Jurkat, Clone E6-1 (cell line): ENCODE results near the gene BTD.
"Not testable (repeated sequence)": the region's sequence is repeated elsewhere in the genome, so short reads cannot be mapped to it uniquely, and the experiment has no call there.

Experiments
- DNase-seq: peaks from one replicate; pipeline ENCODE4 v3.0.0-alpha.2; 2011; ENCODE audit warnings: low read depth, low spot score
- H3K4me3 ChIP-seq: 2 replicates; pipeline ENCODE4 v1.5.1; 2011; ENCODE audit warnings: mild to moderate bottlenecking, low read length, control low read depth, moderate library complexity

The BTD gene

DNA sequence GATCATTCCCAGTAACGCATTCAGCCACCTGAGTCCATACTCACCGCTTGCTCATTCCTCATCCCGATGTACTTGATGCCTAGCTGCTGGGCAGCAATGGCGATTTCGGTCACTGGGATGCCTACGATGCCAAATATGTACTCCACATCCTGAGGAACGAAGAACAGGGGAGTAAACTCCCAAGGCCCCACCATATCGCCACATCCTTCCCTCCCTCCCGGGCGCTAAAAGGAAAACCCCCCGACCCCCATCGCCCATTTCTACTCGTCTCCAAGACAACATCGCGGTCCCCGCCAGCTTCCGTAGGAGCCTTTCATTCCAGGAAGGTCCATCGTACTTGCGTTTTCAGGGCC, 523 bp upstream of the BTD start:
- no peak for DNase-seq
- H3K4me3 ChIP-seq: peak overlapping the region; percentile 97

DNA sequence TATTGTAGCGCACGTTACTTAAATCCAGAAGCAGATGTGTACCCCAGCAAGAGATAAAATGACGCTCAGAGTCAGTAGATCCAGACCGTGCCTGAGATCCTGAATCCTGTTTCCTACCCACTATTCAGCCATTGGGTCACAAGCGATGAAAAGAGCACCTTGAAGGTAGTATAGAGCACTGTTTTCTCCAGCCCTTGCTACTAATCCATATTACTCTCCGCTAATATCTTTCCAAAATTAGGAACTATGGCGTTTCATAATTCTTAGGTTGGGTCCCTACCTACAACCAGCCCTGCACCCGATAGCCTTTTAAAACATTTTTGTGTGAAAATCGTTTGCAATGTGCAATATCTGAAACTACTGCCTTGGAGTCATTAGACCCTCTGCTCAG, 596 bp downstream of the BTD start:
- no peak for DNase-seq
- peak overlapping the region; percentile 97 for H3K4me3 ChIP-seq

DNA sequence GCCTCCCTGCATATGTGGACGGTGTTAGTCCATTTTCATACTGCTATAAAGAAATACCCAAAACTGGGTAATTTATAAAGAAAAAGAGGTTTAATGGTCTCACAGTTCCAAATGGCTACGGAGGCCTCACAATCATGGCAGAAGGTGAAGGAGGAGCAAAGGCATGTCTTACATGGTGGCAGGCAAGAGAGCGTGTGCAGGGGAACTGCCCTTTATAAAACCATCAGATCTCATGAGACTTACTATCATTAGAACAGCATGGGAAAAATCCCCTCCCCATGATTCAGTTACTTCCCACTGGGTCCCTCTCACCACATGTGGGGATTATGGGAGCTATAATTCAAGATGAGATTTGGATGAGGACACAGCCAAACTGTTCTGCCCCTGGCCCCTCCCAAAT, 1.3 kb downstream of the BTD start:
- peak overlapping the region; percentile 97 for H3K4me3 ChIP-seq
- DNase-seq: not testable (repeated sequence)

DNA sequence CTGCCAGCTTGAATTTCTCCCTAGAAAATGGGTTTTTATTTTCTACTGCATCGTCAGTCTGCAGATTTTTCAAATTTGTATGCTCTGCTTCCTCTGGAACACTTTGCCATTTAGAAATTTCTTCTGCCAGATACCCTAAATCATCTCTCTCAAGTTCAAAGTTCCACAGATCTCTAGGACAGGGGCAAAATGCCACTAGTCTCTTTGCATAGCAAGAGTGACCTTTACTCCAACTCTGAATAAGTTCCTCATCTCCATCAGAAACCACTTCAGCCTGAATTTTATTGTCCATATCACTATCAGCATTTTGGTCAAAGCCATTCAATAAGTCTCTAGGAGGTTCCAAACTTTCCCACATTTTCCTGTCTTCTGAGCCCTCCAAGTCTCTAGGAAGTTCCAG, 3.0 kb downstream of the BTD start:
- not testable (repeated sequence) for H3K4me3 ChIP-seq, DNase-seq

DNA sequence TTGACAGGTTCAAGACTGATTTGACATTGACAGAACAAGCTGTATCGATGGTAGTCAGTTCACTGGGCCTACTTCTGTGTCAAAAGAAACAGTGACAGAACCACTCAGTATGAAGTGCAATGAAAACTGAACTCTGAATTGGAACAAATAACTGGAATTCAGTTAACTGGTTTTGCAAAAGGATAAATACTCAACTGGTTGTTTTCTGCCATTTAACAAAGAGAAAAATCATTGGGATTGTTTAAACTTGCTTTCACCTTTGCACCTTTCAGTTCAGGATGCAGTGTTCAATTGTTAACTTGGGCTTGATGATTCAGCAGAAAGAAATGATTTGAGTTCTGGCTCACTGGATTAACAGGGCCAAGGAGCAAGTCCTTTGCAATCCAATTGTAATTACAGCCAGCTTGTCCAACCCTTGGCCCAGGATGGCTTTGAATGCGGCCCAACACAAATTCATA, 4.9 kb downstream of the BTD start:
- no peak for DNase-seq

DNA sequence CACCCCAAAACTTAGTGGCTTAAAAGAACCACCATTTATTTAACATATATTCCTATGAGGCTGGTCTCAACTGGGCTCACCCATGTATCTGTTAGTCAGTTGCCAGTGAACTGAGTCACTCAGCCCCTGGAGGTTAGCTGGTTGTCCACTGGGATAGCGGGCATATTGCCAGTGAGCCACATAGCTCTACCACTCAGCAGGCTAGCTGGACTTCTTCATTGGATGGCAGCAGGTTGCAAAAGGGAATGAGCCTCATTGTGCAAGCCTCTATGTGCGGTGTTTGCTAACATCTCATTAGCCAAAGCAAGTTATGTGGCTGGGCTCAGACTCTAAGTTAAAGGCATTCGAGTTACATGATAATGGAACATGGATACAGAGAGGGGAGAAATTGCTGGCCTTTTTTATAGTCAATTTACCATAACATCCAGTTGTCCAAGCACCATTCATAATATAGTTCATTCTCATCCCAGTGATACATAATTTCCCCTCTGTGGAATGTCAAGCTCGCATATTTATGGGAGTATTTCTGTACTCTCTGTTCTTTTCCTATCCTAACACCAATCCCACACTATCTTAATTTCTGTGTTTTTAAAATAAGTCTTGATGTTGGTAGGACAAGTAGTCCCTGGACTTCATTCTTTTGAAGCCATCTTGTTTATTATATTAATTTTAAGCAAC, 8.7 kb downstream of the BTD start:
- DNase-seq: no peak

More for the DNA sequence above, 4.9 kb downstream of the BTD start:
- H3K4me3 ChIP-seq: no peak overlapping the region

DNA sequence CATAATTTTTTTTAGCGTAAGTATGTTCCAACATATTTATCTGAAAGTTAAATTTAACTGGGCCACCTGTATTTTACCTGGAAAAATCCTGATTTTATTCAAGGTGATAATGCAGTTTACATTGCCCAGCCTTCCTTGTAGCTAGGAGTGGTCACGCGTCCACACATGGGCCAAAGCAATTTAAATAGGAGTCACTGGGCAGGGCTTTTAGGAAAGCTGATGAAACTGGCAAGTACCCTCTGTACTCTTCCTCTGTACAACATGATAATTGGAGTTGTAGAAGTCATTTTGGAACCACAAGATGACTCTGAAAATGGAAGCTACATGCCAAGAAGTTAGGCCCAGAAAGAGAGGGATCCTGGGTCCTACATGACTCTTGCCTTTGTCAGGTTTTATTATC, 9.5 kb downstream of the BTD start:
- no peak overlapping the region for H3K4me3 ChIP-seq
- no peak for DNase-seq

More for the DNA sequence above, 8.7 kb downstream of the BTD start:
- no peak overlapping the region for H3K4me3 ChIP-seq

DNA sequence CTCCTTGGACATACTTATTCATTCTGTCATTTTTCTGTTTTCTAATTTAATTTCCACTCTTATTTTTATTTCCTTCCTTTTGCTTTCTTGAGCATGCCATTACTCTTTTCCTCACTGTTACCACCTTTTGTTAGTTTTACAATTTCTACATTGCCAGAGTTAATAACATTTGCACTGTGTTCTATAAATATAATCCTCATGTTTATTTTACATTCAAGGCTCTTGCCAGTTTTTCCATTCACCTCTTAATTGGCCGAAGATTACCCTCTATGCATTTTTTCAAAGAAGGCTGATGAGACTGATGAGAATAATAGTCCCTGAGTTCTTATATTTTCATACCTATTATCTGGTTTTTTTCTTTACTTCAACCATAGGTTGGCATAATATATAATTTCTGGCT, 10.5 kb downstream of the BTD start:
- no peak overlapping the region for H3K4me3 ChIP-seq
- DNase-seq: no peak

DNA sequence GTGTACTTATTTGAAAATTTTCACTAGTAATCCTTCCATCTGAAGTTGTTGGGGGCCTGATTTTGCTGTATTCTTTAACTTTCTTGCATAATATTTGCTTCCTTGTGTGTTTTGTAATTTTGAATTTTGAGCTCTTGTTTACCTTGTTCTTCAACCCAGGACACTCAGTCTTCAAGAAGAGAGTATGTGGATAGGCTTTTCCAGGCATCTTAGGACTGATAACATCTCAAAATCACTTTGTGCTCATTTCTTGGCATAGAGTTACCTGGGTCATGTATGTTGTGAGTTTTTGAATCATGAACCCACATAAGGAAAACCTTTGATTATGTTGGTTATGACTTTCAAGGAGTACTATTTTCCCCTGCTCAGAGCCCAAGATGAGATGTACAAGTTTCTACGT, 13.4 kb downstream of the BTD start:
- DNase-seq: no peak

DNA sequence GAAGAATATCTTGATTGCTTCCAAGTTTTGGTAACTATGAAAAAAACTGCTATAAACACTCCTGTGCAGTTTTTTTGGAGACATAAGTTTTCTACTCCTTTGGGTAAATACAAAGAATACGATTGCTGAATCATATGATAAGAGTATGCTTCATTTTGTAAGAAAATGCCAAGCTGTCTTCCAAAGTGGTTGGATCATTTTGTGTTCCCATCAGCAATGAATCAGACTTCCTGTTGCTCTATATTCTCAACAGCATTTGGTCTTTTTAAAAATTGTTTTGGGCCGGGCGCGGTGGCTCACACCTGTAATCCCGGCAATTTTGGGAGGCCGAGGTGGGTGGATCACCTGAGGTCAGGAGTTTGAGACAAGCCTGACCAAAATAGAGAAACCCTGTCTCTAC, 14.5 kb downstream of the BTD start:
- DNase-seq: no peak

More for the DNA sequence above, 13.4 kb downstream of the BTD start:
- no peak overlapping the region for H3K4me3 ChIP-seq

DNA sequence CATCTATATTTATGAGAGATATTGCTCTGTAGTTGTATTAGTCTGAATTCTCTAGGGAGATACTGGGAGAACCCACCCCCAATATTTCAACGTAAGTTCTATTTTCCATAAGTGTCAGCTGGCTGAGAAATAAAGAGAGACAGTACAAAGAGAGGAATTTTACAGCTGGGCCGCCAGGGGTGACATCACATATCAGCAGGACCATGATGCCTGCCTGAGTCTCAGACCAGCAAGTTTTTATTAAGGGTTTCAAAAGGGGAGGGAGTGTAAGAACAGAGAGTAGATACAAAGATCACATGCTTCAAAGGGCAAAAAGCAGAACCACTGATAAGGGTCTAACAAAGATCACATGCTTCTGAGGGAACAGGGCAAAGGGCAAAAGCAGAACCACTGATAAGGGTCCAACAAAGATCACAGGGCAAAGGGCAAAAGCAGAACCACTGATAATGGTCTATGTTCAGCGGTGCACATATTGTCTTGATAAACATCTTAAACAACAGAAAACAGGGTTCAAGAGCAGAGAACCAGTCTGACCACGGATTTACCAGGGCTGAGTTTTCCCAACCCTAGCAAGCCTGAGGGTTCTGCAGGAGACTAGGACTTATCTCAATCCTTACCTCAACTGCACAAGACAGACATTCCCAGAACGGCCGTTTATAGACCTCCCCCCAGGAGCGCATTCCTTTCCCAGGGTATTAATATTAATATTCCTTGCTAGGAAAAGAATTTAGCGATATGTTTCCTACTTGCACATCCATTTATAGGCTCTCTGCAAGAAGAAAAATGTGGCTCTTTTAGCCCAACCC, 18.3 kb downstream of the BTD start:
- not testable (repeated sequence) for H3K4me3 ChIP-seq, DNase-seq

More for the DNA sequence above, 14.5 kb downstream of the BTD start:
- H3K4me3 ChIP-seq: no peak overlapping the region

DNA sequence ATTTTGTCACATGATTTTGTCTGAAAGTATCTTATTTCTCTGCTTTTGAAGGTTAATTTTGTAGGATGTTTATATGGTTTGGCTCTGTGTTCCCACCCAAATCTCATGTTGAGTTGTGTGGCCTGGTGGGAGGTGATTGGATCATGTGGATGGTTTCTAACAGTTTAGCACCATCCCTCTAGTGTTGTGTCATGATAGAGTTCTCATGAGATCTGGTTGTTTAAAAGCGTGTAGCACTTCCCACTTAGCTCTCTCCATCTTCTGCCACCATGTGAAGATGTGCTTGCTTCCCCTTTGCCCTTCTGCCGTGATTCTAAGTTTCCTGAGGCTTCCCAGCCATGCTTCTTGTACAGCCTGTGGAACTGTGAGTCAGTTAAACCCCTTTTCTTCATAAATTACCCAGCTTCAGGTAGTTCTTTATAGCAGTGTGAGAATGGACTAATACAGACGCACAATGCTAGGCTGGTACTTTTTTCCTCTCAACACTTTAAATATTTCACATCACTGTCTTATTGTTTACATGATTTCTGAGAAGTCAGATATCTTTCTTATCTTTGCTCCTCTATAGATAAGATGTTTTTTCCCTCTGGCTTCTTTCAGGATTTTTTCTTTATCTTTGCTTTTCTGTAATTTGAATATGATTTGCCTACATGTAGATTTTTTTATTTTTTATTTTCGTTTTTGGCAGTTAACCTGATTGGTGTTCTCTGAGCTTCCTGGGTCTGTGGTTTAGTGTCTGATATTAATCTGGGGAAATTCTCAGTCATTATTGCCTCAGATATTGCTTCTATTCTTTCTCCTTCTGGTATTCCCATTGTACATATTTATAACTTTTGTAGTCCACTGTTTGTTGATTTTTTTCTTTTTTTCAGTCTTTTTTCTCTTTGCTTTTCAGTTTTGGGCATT, 22.2 kb downstream of the BTD start:
- no peak overlapping the region for H3K4me3 ChIP-seq
- DNase-seq: no peak

DNA sequence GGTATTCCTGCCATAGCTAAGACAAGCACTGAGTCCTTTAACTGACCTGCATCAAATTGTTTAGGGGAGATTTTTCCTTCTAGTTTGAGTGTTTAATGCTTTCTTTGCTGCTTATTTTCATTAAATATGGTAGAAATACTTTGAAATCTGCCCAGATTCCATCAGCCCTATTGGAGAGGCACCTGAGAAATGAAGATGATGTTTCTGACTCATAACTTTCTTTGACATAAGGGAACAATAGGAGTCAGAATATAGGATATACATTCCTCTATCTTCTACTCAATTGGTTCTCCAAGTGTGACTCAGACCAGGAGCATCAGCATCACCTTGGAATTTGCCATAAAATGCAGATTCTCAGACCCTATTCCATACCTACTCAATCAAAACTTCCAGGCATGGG, 27.4 kb downstream of the BTD start:
- no peak overlapping the region for H3K4me3 ChIP-seq
- DNase-seq: no peak

DNA sequence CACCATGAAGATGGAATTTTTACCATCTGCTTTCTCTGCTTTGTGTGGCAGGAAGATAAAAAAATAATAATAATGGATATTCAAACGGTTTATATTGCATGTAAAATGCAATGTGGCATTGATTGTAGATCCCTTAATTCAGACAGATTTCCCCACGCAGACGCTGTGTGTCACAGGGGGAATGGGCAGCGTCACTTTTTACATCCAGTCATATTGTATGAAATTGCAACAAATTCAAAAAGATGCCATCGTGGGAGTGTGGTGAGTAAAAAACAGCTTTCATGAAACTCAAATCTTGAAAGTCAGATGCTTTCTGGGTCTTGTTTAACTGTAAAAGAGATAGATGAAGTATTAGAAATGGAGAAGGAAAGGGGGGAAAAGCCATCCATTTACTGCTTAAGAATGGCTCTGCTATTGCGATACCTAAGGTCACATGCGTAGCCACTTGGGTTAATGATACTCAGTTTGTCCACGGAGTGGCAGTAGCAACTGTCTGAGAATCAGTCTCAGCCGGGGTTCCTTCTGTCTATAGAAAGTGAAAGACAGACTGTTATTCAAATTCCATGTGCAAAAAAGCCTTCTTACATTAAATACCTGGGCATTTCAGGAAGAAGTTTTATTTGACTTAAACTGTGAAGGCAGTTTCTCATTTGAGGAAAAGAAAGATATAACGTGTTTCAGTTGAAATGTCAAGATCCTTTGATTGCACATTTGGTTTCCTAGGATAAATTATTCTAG, 28.5 kb downstream of the BTD start:
- DNase-seq: peak; percentile 70

DNA sequence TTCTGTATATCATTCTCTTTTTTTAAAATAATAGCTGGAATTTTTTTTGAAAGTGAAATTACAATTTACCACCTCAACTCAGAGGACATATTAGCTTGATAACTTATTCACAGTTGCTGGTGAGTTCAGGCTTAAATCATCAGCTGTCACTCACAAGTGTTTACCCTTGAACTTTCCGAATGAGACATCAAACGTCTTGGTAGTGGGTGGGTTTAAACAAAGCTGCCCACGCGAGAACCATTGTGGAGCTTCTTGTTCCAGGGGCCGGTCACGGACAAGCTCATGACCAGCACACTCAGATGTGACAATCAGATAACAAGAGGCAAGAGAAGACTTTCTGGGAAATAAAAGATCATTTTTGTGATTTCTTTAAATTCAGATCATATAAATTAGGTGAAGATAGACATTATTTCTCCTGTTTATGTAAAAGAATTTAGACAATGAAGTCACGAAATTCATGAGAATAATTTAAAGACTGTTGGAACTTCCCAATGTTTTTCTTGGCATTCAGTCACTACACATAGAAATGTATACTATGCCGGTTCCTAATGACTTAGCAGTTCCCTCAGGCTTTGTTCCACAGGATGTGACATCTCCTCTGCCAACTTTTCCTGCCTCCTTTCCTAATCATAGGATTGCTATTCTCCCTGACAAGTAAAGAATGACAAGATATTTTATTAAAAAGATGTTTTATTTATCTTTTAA, 29.3 kb downstream of the BTD start:
- no peak overlapping the region for H3K4me3 ChIP-seq
- DNase-seq: no peak

More for the DNA sequence above, 28.5 kb downstream of the BTD start:
- no peak overlapping the region for H3K4me3 ChIP-seq

DNA sequence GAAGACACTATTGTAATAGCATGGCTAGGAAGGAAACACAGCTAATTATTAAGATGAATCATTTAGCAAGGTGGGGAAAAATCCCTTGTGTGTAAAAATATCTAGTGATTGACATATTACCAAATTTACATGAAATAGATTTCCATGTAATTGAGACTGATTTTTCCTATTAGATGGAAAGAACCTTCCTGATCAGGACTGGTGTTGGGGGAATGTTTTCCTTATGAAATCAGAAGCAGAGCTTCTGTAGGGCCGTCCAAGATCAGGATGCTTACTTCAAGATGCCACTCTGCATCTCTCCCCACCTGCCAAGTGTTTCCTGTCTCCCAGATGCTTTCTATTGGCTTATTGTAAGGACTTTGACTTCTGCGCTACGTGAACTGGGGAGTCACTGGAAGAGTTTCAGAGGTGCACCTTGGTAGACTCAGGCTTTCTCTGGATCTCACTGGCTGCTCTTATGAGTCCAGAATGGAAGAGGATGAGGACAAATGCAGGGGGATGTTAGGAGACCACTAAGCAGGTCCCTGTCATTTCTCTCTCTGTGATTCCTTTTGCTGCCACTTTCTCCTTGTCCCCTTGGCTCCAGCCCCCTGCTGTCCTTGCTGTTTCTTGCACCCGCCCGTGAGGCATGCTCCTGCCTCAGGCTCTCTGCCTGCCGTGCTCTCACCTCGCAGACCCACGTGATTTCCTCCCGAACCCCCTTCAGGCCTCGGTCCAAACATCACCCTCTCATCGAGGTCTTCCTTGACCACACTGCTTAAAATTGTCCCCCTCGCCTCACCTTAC, 30.1 kb downstream of the BTD start:
- no peak overlapping the region for H3K4me3 ChIP-seq
- no peak for DNase-seq

DNA sequence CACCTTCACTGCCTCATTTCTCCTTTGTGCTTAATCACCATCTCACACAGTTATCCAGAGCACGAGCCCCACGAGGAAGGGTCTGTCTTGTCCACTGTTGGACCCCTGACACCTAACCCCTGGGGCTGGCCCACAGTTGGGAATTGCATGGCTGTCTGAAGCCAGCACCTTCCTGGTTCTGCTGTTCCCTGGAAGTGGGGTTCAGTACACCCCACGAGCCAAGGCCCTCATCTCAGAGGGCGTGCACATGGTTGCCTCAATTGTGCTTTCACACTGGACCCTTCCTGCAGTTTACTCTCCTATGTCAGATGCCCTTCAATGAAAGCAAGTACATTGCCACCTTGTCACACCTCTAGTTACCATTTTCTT, 30.7 kb downstream of the BTD start:
- no peak overlapping the region for H3K4me3 ChIP-seq
- DNase-seq: no peak

DNA sequence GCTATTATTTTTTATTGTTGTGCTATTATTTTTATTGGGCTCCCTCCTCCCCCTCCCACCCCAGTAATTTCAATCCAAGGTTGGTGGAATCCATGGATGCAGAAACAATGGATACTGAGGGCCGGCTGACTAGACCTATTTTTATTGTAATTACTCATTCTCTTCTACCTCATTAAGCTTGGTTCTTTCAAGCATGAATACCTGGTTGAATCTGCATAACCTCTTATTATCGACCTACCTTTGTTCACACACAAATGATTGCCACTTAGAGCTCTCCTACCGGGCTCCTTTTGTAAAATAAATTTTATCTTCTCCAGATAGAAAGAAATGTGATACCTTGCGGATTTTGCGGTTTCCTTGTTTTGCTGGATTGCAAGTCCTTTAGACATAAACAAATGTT, 31.6 kb downstream of the BTD start:
- H3K4me3 ChIP-seq: no peak overlapping the region

More for the DNA sequence above, 31.6 kb downstream of the BTD start:
- DNase-seq: no peak
